LHCN-M2 (cell line): Measurements from ENCODE around the gene FGF3. TPM values are rescaled to one million over a fixed set of nuclear protein-coding genes. Genes with fewer than 3 reads are reported as not detected.

ENCODE experiments used
- DNase-seq: peaks from one replicate; pipeline ENCODE4 v3.0.0-alpha.2; 2012; ENCODE audit warnings: low read depth
- total RNA-seq: library from RNA; depleted of rRNA; stranded (reverse); fragments of >200 nt; gene quantifications from 2 replicates; pipeline ENCODE4 v1.2.3, GENCODE V29; 2014

The FGF3 gene
- total RNA-seq, 1 experiment from 2014 or later, result not detected

DNA sequence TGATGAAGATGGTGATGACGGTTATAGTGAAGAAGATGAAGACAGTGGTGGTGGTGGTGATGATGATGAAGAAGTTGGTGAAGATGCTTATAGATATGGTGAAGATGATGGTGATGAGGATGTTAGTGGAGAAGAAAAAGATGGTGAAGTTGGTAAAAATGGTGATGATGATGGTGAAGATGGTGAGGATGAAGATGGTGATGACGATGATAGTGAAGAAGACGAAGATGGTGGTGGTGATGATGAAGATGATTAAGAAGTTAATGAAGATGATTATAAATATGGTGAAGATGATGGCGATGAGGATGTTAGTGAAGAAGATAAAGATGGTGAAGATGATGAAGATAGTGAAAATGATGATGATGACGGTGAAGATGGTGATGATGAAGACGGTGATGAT is 25.2 kb upstream of the FGF3 start:
- DNase-seq, result no peak

GRCh38 chr11:69843529-69843921 is 24.3 kb upstream of the FGF3 start:
- DNase-seq, result no peak

- no peak for DNase-seq
These were observed 23.7 kb upstream of the FGF3 start for GRCh38 chr11:69842746-69843528.

- no peak for DNase-seq
These were observed 22.9 kb upstream of the FGF3 start for GRCh38 chr11:69841859-69842698.

GRCh38 chr11:69841170-69841858 is 22.1 kb upstream of the FGF3 start:
- DNase-seq, result no peak

DNA sequence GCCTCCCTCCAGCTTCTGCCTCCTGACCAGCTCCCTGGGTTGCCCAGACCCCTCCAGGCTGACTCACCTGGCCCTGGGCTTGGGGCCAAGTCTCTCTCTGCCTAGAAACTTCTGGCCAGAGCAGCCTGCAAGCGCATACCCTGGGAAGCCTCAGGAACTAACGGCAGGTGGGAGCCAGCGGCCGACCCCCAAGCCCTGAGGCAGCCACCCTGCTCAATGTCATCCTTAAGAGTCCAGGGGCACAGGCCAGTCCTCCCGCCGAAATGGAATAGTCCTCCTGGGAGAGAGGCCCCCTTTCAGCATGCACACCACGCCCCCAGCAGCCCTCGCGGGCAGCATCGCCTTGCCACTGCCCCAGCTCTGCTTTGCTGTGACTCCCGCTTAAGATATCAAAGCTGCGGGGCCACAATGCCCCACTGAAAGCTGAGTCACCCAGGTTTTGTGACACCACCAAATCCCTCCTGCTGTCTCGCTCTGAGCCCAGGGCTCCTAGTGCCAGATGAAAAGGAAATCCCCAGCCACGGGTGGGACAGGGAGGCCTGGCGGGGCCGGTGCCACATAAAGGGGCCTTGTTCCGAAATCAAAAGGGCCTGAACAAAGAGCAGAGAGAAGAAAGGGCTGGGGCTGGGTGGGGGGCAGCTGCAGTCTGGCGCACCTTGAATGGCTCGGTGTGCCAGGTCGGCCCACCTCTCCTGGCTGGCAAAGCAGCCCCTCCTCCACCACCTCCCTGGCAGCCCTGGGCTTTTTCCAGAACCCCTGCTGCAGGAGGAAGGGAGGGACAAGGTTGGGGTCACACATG is 21.4 kb upstream of the FGF3 start:
- DNase-seq, result no peak

- DNase-seq, result no peak
These were observed 20.3 kb upstream of the FGF3 start for GRCh38 chr11:69839516-69839915.

DNA sequence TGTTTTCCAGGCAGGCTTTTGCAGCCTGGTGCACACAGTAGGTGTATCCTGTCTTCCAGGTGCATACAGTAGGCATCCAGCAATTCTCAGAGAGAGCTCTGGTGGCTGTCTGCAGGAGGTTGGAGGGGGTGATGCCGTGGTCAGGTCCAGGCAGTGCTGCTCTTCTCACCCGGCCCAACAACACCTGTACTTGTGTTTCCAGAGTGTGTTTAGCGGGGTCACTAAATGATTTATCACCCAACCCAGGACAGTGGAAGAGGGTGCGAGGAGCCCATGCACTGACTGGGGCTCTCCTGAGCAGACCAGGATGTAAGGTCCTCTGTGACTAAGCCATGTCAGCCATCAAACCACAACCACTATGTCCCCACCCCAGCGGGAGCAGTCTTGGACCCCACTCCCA is 18.6 kb upstream of the FGF3 start:
- DNase-seq, result no peak

GRCh38 chr11:69836401-69836800 is 17.2 kb upstream of the FGF3 start:
- no peak for DNase-seq

GRCh38 chr11:69834811-69835800 is 15.9 kb upstream of the FGF3 start:
- DNase-seq, result no peak

- DNase-seq, result no peak
These were observed 15.0 kb upstream of the FGF3 start for GRCh38 chr11:69834251-69834650.

DNA sequence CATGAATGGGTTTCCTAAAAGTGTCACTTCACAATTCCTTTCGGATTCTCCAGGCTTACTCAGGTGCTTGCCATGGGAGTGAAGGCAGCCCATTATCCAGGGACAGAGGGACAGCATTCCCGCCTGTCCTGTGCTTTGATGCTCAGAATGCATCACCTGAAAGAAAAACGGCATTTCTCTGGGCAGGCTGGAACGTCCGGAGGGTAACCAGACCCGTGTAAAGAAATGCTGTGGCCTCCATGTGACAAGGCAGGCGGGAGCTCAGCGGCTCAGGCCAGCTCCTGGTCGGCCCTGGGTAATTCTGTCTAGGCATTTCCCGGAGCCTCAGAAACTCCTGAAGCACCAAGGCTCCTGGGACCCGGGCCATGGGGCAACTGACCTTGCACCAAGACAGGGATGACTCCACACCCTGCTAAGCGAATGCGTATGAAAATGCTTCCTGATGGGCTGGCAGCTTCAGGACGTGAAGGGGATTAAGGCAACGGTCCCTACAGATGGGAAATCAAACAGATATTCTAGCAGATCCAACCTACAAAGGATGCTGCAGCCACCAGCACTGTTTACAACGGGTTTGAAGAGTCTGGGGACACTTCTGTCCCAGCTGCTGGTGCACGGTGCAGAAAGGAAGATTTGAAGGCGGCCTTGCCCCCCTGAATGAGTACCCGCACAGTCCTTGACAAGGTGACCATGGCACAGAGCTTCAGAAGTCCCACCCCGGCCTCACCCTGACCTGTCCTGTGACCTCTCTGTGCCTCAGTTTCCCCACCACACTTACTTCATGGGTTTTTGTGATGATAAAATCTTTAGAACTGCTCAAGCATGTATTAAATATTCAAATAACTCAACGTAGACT is 13.6 kb upstream of the FGF3 start:
- no peak for DNase-seq

DNA sequence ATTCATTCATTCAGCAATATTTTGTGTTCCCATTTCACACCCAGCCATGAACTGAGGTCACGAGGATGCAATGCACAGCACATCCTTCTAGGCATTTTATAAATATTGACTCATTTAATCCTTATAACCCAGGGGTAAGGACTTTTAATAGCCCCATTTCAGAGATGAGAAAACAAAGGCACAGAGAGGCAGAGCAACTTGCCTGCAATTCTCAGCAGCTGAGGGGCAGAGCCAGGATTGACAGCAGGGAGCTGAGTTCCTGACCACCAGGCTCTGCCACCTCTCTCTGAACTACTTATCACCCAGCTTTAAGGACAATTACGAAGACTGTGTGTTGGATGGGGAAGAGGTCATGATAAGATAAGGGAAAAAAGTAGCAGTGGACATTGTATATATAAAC is 12.8 kb upstream of the FGF3 start:
- DNase-seq, result no peak

- no peak for DNase-seq
These were observed 10.9 kb upstream of the FGF3 start for GRCh38 chr11:69830086-69830485.

- DNase-seq, result no peak
These were observed 9.7 kb upstream of the FGF3 start for GRCh38 chr11:69828971-69829344.

GRCh38 chr11:69828276-69828970 is 9.2 kb upstream of the FGF3 start:
- no peak for DNase-seq

DNA sequence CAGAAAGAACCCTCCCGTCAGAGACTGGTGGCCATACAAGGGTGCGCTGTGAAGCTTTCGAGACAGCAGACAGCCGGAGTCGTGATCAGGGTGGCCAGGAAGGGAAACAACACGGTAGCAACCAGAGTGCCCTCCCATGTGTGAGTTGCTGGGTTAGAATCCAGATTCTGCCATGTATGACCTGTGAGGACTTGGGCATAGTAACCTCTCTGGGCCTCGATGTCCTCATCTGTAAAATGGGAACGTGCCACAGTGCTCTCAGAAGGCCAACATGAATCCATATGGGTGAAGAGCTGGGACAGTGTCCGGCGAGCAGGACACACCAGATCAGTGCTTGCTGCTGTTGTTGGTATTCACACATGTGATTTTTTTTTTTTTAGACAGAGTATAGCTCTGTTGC is 7.6 kb upstream of the FGF3 start:
- DNase-seq, result no peak

- DNase-seq, result no peak
These were observed 6.7 kb upstream of the FGF3 start for GRCh38 chr11:69825941-69826340.
